SK-N-SH treated with all-trans-retinoic acid at 6 μM for 48 hours (cell line): ENCODE measurements around the gene ZBTB46.

Experiments
- ARNTL ChIP-seq: fragments of 450-650 bp; formaldehyde crosslinking; IDR thresholded peaks from 2 replicates; pipeline ENCODE4 v1.5.0; 2020; ENCODE audit warnings: low read depth, mild to moderate bottlenecking, moderate library complexity, borderline replicate concordance
- CSDC2 ChIP-seq: fragments of 250-450 bp; sonication (Bioruptor Pico); IDR thresholded peaks from 2 replicates; pipeline ENCODE4 v1.5.0; 2020; ENCODE audit warnings: mild to moderate bottlenecking, moderate library complexity
- OSR1 ChIP-seq: fragments of 250-450 bp; sonication (Bioruptor Pico); IDR thresholded peaks from 2 replicates; pipeline ENCODE4 v1.8.0; 2022; ENCODE audit warnings: moderate library complexity, mild to moderate bottlenecking, inconsistent platforms
- RARB ChIP-seq: fragments of 250-450 bp; sonication (Bioruptor Pico); IDR thresholded peaks from 2 replicates; pipeline ENCODE4 v1.8.0; 2021; ENCODE audit warnings: mild to moderate bottlenecking, moderate library complexity
- TCF4 ChIP-seq: fragments of 250-450 bp; sonication (Bioruptor Pico); IDR thresholded peaks from 2 replicates; pipeline ENCODE4 v1.8.0; 2021; ENCODE audit warnings: mild to moderate bottlenecking, moderate library complexity, borderline replicate concordance
- ZFP3 ChIP-seq: fragments of 250-450 bp; sonication (Bioruptor Pico); IDR thresholded peaks from 2 replicates; pipeline ENCODE4 v1.5.0; 2020; ENCODE audit warnings: mild to moderate bottlenecking, moderate library complexity
- ZFP30 ChIP-seq: fragments of 450-650 bp; formaldehyde crosslinking; IDR thresholded peaks from 2 replicates; pipeline ENCODE4 v1.5.0; 2022; ENCODE audit warnings: mild to moderate bottlenecking, moderate library complexity
- ZNF565 ChIP-seq: fragments of 450-650 bp; formaldehyde crosslinking; conservative IDR thresholded peaks from 2 replicates; pipeline ENCODE4 v1.5.0; 2020; ENCODE audit warnings: low read depth, mild to moderate bottlenecking, moderate library complexity
- TF ChIP-seq, protein P1 (sequence below): fragments of 250-450 bp; sonication (Bioruptor Pico); IDR thresholded peaks from 2 replicates; pipeline ENCODE4 v1.5.1; 2021; ENCODE audit warnings: mild to moderate bottlenecking, moderate library complexity
- TF ChIP-seq, protein P2 (sequence below): fragments of 250-450 bp; sonication (Bioruptor Pico); IDR thresholded peaks from 2 replicates; pipeline ENCODE4 v1.8.0; 2021; ENCODE audit warnings: low read depth, mild to moderate bottlenecking, moderate library complexity, borderline replicate concordance
- TF ChIP-seq, protein P3 (sequence below): fragments of 250-450 bp; sonication (Bioruptor Pico); IDR thresholded peaks from 2 replicates; pipeline ENCODE4 v1.5.1; 2020; ENCODE audit warnings: low read depth, mild to moderate bottlenecking, moderate library complexity
- TF ChIP-seq, protein P4 (sequence below): fragments of 250-450 bp; sonication (Bioruptor Pico); IDR thresholded peaks from 2 replicates; pipeline ENCODE4 v1.8.0; 2020; ENCODE audit warnings: mild to moderate bottlenecking, moderate library complexity, borderline replicate concordance

DNA sequence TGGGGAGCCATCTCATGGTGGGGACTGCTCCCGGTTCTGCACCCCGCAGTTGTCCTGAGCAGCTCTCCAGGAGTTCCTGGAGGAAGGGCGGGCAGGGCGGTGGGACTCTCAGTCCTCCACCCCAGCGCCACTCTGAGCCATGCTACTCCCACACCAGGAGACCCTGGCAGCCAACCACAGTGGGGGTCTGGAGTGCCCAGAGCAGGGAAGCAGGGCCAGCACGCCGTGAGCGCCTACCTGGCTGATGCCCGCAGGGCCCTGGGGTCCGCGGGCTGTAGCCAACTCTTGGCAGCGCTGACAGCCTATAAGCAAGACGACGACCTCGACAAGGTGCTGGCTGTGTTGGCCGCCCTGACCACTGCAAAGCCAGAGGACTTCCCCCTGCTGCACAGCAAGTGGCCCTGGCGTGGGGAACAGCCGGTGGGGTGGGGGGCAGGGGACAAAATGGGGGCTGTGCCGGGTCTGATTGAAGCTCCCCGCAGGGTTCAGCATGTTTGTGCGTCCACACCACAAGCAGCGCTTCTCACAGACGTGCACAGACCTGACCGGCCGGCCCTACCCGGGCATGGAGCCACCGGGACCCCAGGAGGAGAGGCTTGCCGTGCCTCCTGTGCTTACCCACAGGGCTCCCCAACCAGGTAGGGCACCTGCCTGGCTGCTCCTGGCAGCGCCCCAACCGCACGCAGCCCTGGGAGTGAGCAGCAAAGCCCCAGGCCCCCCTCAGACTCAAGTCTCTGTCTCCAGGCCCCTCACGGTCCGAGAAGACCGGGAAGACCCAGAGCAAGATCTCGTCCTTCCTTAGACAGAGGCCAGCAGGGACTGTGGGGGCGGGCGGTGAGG, 136.3 kb downstream of the ZBTB46 start:
- TF ChIP-seq OSR1 (CRISPR knock-in tag) (no peak), ARNTL (CRISPR knock-in tag) (no peak), ZFP30 (CRISPR knock-in tag) (no peak), TCF4 (CRISPR knock-in tag) (no peak), CSDC2 (CRISPR knock-in tag) (no peak), ZNF565 (CRISPR knock-in tag) (no peak), RARB (no peak), ZFP3 (no peak)
- TF ChIP-seq, protein P1, sequence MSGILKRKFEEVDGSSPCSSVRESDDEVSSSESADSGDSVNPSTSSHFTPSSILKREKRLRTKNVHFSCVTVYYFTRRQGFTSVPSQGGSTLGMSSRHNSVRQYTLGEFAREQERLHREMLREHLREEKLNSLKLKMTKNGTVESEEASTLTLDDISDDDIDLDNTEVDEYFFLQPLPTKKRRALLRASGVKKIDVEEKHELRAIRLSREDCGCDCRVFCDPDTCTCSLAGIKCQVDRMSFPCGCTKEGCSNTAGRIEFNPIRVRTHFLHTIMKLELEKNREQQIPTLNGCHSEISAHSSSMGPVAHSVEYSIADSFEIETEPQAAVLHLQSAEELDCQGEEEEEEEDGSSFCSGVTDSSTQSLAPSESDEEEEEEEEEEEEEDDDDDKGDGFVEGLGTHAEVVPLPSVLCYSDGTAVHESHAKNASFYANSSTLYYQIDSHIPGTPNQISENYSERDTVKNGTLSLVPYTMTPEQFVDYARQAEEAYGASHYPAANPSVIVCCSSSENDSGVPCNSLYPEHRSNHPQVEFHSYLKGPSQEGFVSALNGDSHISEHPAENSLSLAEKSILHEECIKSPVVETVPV (CRISPR knock-in tag) = no peak
- TF ChIP-seq, protein P2, sequence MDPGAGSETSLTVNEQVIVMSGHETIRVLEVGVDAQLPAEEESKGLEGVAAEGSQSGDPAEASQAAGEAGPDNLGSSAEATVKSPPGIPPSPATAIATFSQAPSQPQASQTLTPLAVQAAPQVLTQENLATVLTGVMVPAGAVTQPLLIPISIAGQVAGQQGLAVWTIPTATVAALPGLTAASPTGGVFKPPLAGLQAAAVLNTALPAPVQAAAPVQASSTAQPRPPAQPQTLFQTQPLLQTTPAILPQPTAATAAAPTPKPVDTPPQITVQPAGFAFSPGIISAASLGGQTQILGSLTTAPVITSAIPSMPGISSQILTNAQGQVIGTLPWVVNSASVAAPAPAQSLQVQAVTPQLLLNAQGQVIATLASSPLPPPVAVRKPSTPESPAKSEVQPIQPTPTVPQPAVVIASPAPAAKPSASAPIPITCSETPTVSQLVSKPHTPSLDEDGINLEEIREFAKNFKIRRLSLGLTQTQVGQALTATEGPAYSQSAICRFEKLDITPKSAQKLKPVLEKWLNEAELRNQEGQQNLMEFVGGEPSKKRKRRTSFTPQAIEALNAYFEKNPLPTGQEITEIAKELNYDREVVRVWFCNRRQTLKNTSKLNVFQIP (CRISPR knock-in tag) = no peak
- TF ChIP-seq, protein P3, sequence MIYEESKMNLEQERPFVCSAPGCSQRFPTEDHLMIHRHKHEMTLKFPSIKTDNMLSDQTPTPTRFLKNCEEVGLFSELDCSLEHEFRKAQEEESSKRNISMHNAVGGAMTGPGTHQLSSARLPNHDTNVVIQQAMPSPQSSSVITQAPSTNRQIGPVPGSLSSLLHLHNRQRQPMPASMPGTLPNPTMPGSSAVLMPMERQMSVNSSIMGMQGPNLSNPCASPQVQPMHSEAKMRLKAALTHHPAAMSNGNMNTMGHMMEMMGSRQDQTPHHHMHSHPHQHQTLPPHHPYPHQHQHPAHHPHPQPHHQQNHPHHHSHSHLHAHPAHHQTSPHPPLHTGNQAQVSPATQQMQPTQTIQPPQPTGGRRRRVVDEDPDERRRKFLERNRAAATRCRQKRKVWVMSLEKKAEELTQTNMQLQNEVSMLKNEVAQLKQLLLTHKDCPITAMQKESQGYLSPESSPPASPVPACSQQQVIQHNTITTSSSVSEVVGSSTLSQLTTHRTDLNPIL = no peak
- TF ChIP-seq, protein P4, sequence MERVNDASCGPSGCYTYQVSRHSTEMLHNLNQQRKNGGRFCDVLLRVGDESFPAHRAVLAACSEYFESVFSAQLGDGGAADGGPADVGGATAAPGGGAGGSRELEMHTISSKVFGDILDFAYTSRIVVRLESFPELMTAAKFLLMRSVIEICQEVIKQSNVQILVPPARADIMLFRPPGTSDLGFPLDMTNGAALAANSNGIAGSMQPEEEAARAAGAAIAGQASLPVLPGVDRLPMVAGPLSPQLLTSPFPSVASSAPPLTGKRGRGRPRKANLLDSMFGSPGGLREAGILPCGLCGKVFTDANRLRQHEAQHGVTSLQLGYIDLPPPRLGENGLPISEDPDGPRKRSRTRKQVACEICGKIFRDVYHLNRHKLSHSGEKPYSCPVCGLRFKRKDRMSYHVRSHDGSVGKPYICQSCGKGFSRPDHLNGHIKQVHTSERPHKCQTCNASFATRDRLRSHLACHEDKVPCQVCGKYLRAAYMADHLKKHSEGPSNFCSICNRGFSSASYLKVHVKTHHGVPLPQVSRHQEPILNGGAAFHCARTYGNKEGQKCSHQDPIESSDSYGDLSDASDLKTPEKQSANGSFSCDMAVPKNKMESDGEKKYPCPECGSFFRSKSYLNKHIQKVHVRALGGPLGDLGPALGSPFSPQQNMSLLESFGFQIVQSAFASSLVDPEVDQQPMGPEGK (CRISPR knock-in tag) = no peak
